Right lobe of liver (tissue), 4 donors: ENCODE measurements around the gene SLC2A4.

Experiments used
- CTCF ChIP-seq, 4 donors: fragments of 200-600 bp in 3 of 4; fragments of 450-650 bp in 1 of 4; IDR thresholded peaks; one replicate each; pipeline versions ENCODE4 v1.5.1 to v1.8.0; 2016 to 2022; ENCODE audit warnings: antibody characterized with exemption in 4 of 4, mild to moderate bottlenecking in 2 of 4
- POLR2A ChIP-seq: fragments of 450-650 bp; IDR thresholded peaks from one replicate; pipeline ENCODE4 v1.6.1; 2017; ENCODE audit warnings: antibody characterized with exemption, mild to moderate bottlenecking
- donor health status: DM: no; HTN: no; CAD: no.
- donor health status: DM: no; HTN: no; CAD: no.
- donor health status: DM: no; HTN: yes; CAD: no.

- TF ChIP-seq CTCF (IDR thresholded peaks at IDR 0.05) (no peak), POLR2A (no peak)
Measured at GRCh38 chr17:7330638-7331015, 49.1 kb downstream of the SLC2A4 start.
